ENCODE results near the gene CTSW.

Gene CTSW

DNA sequence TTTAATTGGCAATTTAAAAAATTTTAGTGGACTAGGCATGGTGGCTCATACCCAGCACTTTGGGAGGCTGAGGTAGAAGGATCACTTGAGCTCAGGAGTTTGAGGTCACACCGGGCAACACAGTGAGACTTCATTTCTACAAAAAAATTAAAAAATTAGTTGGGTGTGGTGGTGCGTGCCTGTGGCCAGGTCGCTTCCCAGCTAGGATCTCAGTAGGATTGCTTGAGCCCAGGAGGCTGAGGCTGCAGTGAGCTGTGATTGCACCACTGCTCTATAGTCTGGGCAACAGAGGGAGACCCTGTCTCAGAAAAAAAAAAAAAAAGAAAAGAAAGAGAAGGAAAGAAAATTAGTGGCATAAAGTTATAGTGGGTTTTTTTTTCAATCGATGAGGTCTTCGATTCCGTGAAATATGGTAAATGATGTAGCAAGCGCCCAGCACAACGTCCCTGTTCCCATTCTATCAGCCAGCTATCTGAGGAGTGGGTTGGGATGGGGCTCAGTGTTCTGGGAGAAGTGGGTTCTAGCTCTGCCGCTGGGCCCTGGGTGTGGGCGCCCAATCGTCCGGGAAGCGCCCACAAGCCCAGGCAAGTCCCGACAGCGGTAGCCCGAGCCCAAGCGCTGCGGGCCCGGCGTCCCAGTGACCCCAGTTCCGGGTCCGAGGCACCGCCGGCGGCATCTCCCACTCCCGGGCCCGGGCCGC, 19.2 kb downstream of the CTSW start:
- no peak overlapping the region for H3K4me3 ChIP-seq (ENCODE audit: low read depth, low read length)
- TF ChIP-seq, protein P1, sequence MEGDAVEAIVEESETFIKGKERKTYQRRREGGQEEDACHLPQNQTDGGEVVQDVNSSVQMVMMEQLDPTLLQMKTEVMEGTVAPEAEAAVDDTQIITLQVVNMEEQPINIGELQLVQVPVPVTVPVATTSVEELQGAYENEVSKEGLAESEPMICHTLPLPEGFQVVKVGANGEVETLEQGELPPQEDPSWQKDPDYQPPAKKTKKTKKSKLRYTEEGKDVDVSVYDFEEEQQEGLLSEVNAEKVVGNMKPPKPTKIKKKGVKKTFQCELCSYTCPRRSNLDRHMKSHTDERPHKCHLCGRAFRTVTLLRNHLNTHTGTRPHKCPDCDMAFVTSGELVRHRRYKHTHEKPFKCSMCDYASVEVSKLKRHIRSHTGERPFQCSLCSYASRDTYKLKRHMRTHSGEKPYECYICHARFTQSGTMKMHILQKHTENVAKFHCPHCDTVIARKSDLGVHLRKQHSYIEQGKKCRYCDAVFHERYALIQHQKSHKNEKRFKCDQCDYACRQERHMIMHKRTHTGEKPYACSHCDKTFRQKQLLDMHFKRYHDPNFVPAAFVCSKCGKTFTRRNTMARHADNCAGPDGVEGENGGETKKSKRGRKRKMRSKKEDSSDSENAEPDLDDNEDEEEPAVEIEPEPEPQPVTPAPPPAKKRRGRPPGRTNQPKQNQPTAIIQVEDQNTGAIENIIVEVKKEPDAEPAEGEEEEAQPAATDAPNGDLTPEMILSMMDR (IDR thresholded peaks at IDR 0.05) = no peak
- no peaks in the 10 kb centered on the region for H3K79me2 ChIP-seq
- no peak overlapping the region for H3K27ac ChIP-seq
- no peaks in the 10 kb centered on the region for H3K36me3 ChIP-seq (ENCODE audit: control insufficient read depth, insufficient read depth, low read length)
- no peaks in the 10 kb centered on the region for H3K27me3 ChIP-seq (ENCODE audit: control insufficient read depth, insufficient read depth, low read length)
- no peaks in the 10 kb centered on the region for H3K9me3 ChIP-seq (ENCODE audit: control insufficient read depth, low read length)
- no peaks in the 10 kb centered on the region for H3K4me1 ChIP-seq
- no peak overlapping the region for H3K9ac ChIP-seq
- no peak overlapping the region for H3K4me2 ChIP-seq (ENCODE audit: low read length)
- peak overlapping the region; percentile 58 for H2AFZ ChIP-seq

DNA sequence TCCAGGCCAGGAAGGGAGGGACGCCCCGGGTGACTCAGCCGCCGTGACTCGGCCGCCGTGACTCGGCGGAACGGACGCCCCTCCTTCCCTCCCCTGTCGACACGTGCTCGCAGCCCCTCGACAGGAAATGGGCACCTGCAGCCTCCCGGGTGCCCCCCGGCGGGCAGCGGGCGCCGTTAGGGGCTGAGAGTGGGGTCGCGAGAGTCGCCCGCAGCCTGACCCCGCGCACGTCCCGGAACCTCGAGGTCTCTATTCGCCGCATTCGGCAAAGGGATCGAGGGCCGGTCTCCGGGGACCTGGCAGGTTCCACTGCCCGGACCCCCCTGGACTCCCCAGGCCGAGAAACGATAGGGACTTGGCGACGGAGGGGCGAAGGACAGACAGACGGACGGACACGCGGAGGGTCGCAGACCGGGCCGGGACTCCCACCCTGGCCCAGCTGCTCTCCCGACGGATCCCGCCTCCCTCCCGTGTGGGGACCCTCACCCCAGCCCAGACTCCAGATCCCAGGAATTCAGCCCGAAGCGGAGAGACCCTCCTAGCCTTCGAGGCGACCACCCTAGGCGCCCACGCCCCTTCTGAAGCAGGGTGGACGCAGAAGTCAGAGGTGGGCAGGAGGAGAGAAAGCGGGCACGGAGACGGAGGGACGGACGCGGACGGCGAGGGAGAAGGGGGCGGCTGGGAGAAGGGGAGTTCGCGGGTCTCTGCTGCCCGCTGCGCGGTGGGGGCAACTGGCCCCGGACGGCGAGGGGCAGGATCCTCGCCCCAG, 19.9 kb downstream of the CTSW start:
- Histone ChIP-seq H2AFZ (peak overlapping the region; percentile 58), H3K4me2 (ENCODE audit: low read length) (peak overlapping the region; percentile 74), H3K36me3 (ENCODE audit: control insufficient read depth, insufficient read depth, low read length) (no peaks in the 10 kb centered on the region), H3K4me3 (ENCODE audit: low read depth, low read length) (peak overlapping the region; percentile 31), H3K27me3 (ENCODE audit: control insufficient read depth, insufficient read depth, low read length) (no peaks in the 10 kb centered on the region), H3K4me1 (no peaks in the 10 kb centered on the region), H3K9me3 (ENCODE audit: control insufficient read depth, low read length) (no peaks in the 10 kb centered on the region), H3K9ac (no peak overlapping the region), H3K27ac (no peak overlapping the region), H3K79me2 (no peaks in the 10 kb centered on the region)
- TF ChIP-seq, protein P1 (IDR thresholded peaks at IDR 0.05) = no peak

DNA sequence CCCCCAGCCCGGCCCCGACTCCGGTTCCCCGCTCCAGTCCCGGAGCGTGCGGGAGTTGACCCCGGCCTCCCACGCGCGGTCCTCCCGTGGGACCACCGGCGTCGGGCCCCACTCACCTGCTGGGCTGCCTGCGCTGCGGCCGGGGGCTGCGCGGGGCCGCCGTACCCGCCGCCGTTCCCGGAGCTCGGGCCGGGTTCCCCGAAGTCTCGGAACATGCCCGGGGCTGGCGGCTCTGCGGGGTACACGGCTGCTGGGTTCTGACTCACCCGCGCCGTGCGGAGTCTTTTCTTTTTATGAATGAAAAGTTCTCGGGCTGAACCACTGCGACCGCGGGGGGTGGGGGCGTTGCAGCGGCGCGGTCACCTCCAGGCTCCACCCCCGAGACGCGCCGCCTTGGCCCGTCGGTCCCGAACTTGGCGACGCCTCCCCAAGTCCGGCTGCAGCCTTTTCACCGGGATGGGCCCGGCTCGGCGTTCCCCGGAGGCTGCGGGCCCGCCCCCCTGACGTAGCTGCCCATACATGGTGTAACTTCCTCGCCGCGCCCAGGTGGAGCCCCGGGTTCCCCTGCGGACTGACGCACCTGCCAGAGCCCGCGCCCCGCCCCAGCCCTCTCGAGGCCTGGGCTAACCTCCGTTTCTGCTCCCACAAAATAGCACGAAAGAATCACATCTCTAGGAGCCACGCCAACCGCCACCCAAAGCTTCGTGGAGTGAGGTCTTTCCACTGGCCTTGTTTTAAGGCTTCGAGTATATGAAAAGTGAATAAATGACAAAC, 20.7 kb downstream of the CTSW start, which contains the start of gene FOSL1:
Gene FOSL1, minus strand, starts transcription at position 264 of the 774 bp plus-strand sequence. Its CDS starts 49 bp downstream, at position 215.
- H3K4me2 ChIP-seq (ENCODE audit: low read length) = peak within 1 kb of the TSS; percentile 74
- H3K36me3 ChIP-seq (ENCODE audit: control insufficient read depth, insufficient read depth, low read length) = no peaks in the 10 kb centered on the region
- no peak within 1 kb of the TSS for H3K27ac ChIP-seq
- H3K9me3 ChIP-seq (ENCODE audit: control insufficient read depth, low read length) = no peaks in the 10 kb centered on the region
- TF ChIP-seq, protein P1 (IDR thresholded peaks at IDR 0.05) = no peak
- peak within 1 kb of the TSS; percentile 58 for H2AFZ ChIP-seq
- H3K4me1 ChIP-seq = no peaks in the 10 kb centered on the region
- H3K79me2 ChIP-seq = no peaks in the 10 kb centered on the region
- H3K9ac ChIP-seq = no peak within 1 kb of the TSS
- H3K4me3 ChIP-seq (ENCODE audit: low read depth, low read length) = peak within 1 kb of the TSS; percentile 31
- no peaks in the 10 kb centered on the region for H3K27me3 ChIP-seq (ENCODE audit: control insufficient read depth, insufficient read depth, low read length)

DNA sequence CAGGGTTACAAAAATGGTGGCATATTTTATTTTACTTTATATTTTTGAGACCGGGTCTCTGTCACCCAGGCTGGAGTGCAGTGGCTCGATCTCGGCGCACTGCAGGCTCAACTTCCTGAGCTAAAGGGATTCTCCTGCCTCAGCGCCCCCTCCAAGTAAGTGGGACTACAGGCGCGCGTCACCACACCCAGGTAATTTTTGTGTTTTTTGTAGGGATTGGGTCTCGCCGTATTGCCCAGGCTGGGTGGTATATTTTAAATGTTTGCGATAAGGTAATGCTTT, 21.2 kb downstream of the CTSW start:
- Histone ChIP-seq H3K79me2 (no peaks in the 10 kb centered on the region), H3K4me1 (no peaks in the 10 kb centered on the region), H3K4me2 (ENCODE audit: low read length) (peak overlapping the region; percentile 74), H3K27me3 (ENCODE audit: control insufficient read depth, insufficient read depth, low read length) (no peaks in the 10 kb centered on the region), H3K36me3 (ENCODE audit: control insufficient read depth, insufficient read depth, low read length) (no peaks in the 10 kb centered on the region), H3K4me3 (ENCODE audit: low read depth, low read length) (peak overlapping the region; percentile 23), H3K9ac (no peak overlapping the region), H3K9me3 (ENCODE audit: control insufficient read depth, low read length) (no peaks in the 10 kb centered on the region), H2AFZ (no peak overlapping the region), H3K27ac (no peak overlapping the region)
- TF ChIP-seq, protein P1 (IDR thresholded peaks at IDR 0.05) = no peak
